K562 (cell line): Measurements from ENCODE around the gene IRF8. TPM values are rescaled to one million over a fixed set of nuclear protein-coding genes. Genes with fewer than 3 reads are reported as not detected.

Experiments used
- ATAC-seq: fragments of 200-7000 bp; cut with Tn5 transposase; 3 replicates; pipeline ENCODE4 v1.9.1; 2020; ENCODE audit warnings: moderate library complexity
- BruUV-seq: library from RNA; stranded (reverse); fragments of 400-500 nt; replicated peaks from 2 replicates; lab custom pipeline; 2021; lab: Mats Ljungman, UMichigan
- CTCF ChIA-PET: fragments of 300-600 bp; formaldehyde crosslinking; extraction: SDS; loops from one replicate; lab custom pipeline; 2021; ENCODE audit warnings: low intra/inter-chr PET ratio; lab: Yijun Ruan, JAX
- POLR2A ChIA-PET: fragments of 300-600, 350-650 bp; sonication (Branson Sonifier 250); formaldehyde crosslinking; extraction: SDS; loops from one replicate; lab custom pipeline; 2021; ENCODE audit warnings: antibody characterized with exemption, inconsistent platforms; lab: Yijun Ruan, JAX
- DNase-seq, 4 experiments: peaks; one replicate each; pipeline versions ENCODE4 v3.0.0 to v3.0.0-alpha.2; 2011 to 2018; ENCODE audit warnings: low spot score in 3 of 4, mixed read lengths in 3 of 4; ENCODE audit errors: extremely low read depth in 1 of 4
- FAIRE-seq: peaks from 2 replicates; lab custom pipeline; 2011; peaks lifted over from hg19 to GRCh38; lab: Jason Lieb, UNC
- H2AFZ ChIP-seq: 2 replicates; pipeline ENCODE4 v1.6.0; 2011; ENCODE audit warnings: low read depth, low read length, control low read depth, inconsistent platforms
- H3K27ac ChIP-seq: fragments of 200-600 bp; 3 replicates; pipeline ENCODE4 v1.8.0; 2011; ENCODE audit warnings: low read depth, mild to moderate bottlenecking, control low read depth, inconsistent platforms, low read length, moderate library complexity, mixed read lengths; ENCODE audit errors: extremely low read depth
- H3K27me3 ChIP-seq, 2 experiments: fragments of 300-600 bp in 1 of 2; 2 replicates in 1 of 2; 3 replicates in 1 of 2; pipeline versions ENCODE4 v1.6.0 to v1.8.0; 2011; ENCODE audit warnings: inconsistent platforms in 2 of 2, low read length in 2 of 2, mild to moderate bottlenecking in 1 of 2, mixed read lengths in 1 of 2, moderate library complexity in 1 of 2; ENCODE audit not compliant: control insufficient read depth in 2 of 2, insufficient read depth in 2 of 2
- H3K36me3 ChIP-seq: fragments of 300-600 bp; 3 replicates; pipeline ENCODE4 v1.8.0; 2011; ENCODE audit warnings: mild to moderate bottlenecking, low read length, inconsistent platforms; ENCODE audit not compliant: control insufficient read depth, insufficient read depth
- H3K4me1 ChIP-seq, 2 experiments: fragments of 200-600 bp in 1 of 2; replicated peaks in 1 of 2; 2 replicates in 1 of 2; 3 replicates in 1 of 2; pipeline versions ENCODE4 v1.5.1 to v1.8.0; 2011; ENCODE audit warnings: inconsistent platforms in 2 of 2, low read length in 2 of 2, mild to moderate bottlenecking in 1 of 2, mixed read lengths in 1 of 2, moderate library complexity in 1 of 2; ENCODE audit not compliant: control insufficient read depth in 2 of 2, insufficient read depth in 2 of 2
- H3K4me2 ChIP-seq: 2 replicates; pipeline ENCODE4 v1.6.1; 2011; ENCODE audit warnings: low read length, control low read depth, inconsistent platforms, mixed read lengths; ENCODE audit not compliant: insufficient read depth
- H3K4me3 ChIP-seq: fragments of 200-600 bp; sonication (generic), shearing (Covaris generic); 2 replicates; pipeline ENCODE4 v1.5.1; 2016; ENCODE audit warnings: control low read depth, inconsistent platforms
- H3K79me2 ChIP-seq: fragments of 200-600 bp; 3 replicates; pipeline ENCODE4 v1.8.0; 2011; ENCODE audit warnings: low read length, inconsistent platforms; ENCODE audit not compliant: control insufficient read depth, insufficient read depth
- H3K9ac ChIP-seq, 2 experiments: 2 replicates each; pipeline versions ENCODE4 v1.6.0 to v1.6.1; 2011; ENCODE audit warnings: low read depth in 2 of 2, low read length in 2 of 2, control low read depth in 1 of 2, inconsistent platforms in 1 of 2, mild to moderate bottlenecking in 1 of 2, mixed read lengths in 1 of 2; ENCODE audit not compliant: insufficient read depth in 1 of 2
- H3K9me1 ChIP-seq: one replicate; pipeline ENCODE4 v1.6.0; 2011; ENCODE audit warnings: inconsistent platforms, mild to moderate bottlenecking, low read length, moderate library complexity; ENCODE audit not compliant: control insufficient read depth, insufficient read depth
- H3K9me3 ChIP-seq: replicated peaks from 2 replicates; pipeline ENCODE4 v1.5.1; 2011; ENCODE audit warnings: low read depth, low read length, inconsistent platforms; ENCODE audit not compliant: control insufficient read depth, insufficient read depth
- H4K20me1 ChIP-seq: replicated peaks from 2 replicates; pipeline ENCODE4 v1.6.1; 2011; ENCODE audit warnings: low read length, inconsistent platforms, mixed read lengths; ENCODE audit not compliant: control insufficient read depth, insufficient read depth
- C11orf30 ChIP-seq: fragments of 450-650 bp; IDR thresholded peaks from 2 replicates; pipeline ENCODE4 v1.6.1; 2016; ENCODE audit warnings: low read depth, mild to moderate bottlenecking
- CEBPB ChIP-seq: fragments of 450-650 bp; IDR thresholded peaks from 2 replicates; pipeline ENCODE4 v1.6.1; 2016; ENCODE audit warnings: missing genetic modification characterization, missing compliant biosample characterization
- CEBPG ChIP-seq, 3 experiments: fragments of 200-800 bp in 1 of 3; sonication (Bioruptor generic) in 1 of 3; sonication (generic) in 1 of 3; formaldehyde crosslinking in 1 of 3; IDR thresholded peaks in 2 of 3; conservative IDR thresholded peaks in 1 of 3; 2 replicates each; pipeline versions ENCODE4 v1.6.1 to v1.8.0; 2016 to 2022; ENCODE audit warnings: missing compliant biosample characterization in 2 of 3, missing genetic modification characterization in 2 of 3, mild to moderate bottlenecking in 1 of 3, missing genetic modification reagents in 1 of 3
- HNRNPUL1 ChIP-seq: fragments of 200-400 bp; formaldehyde crosslinking; IDR thresholded peaks from 2 replicates; pipeline ENCODE4 v1.6.1; 2017; ENCODE audit warnings: low read length
- MAFF ChIP-seq: IDR thresholded peaks from 2 replicates; pipeline ENCODE4 v1.6.1; 2012; ENCODE audit warnings: low read length, improper control_type of control experiment
- MAFG ChIP-seq: fragments of 450-650 bp; conservative IDR thresholded peaks from 2 replicates; pipeline ENCODE4 v1.6.1; 2016; ENCODE audit warnings: missing genetic modification characterization, missing compliant biosample characterization
- MAFK ChIP-seq: IDR thresholded peaks from 2 replicates; pipeline ENCODE4 v1.6.1; 2011; ENCODE audit warnings: low read length, improper control_type of control experiment
- ZNF124 ChIP-seq: sonication (generic); formaldehyde crosslinking; IDR thresholded peaks from 2 replicates; pipeline ENCODE4 v1.8.1; 2022; ENCODE audit warnings: missing genetic modification reagents
- ZNF316 ChIP-seq: fragments of 450-650 bp; IDR thresholded peaks from 2 replicates; pipeline ENCODE4 v1.6.1; 2016
- ZNF609 ChIP-seq: sonication (generic); formaldehyde crosslinking; IDR thresholded peaks from 2 replicates; pipeline ENCODE4 v1.8.1; 2023; ENCODE audit warnings: missing genetic modification reagents, mild to moderate bottlenecking, borderline replicate concordance
- WGBS: fragments of 100-300 bp; shearing (Covaris generic); methylation state at CpG from one replicate; pipeline ENCODE4 v1.1.6; 2016; ENCODE audit warnings: low coverage, mixed read lengths; ENCODE audit not compliant: insufficient coverage; ENCODE audit errors: missing lambda C conversion rate; 5-methylcytosine and 5-hydroxymethylcytosine counted together
- in situ Hi-C: fragments of 300-500 bp; cut with MboI; formaldehyde crosslinking; loops from 4 replicates; pipeline ENCODE4 v1.15.0; 2018; ENCODE audit warnings: inconsistent platforms, mixed read lengths
- intact Hi-C: fragments of 100-400 bp; cut with micrococcal nuclease; formaldehyde crosslinking; loops from 2 replicates; pipeline ENCODE4 v1.14.2; 2022
- polyA plus RNA-seq, 8 experiments: library from polyadenylated mRNA; depleted of rRNA in 4 of 8; stranded (reverse) in 5 of 8; unstranded in 3 of 8; fragments of >200 nt; fragmentation: Nextera tagmentation in 2 of 8; fragmentation: Illumina TruSeq in 1 of 8; extraction: Ambion mirVana in 2 of 8; extraction: Trizol in 1 of 8; gene quantifications; 2 replicates each; pipeline versions ENCODE4 v1.2.1 to v1.2.3, GENCODE V29; 2011 to 2014; ENCODE audit warnings: inconsistent platforms in 1 of 8, missing spikeins in 1 of 8
- total RNA-seq, 7 experiments: library from RNA; depleted of rRNA in 6 of 7; stranded (reverse); fragments of >200 nt in 6 of 7; fragmentation: Illumina TruSeq in 2 of 7; extraction: Trizol in 2 of 7; gene quantifications; 2 replicates each; pipeline versions ENCODE4 v1.2.1 to v1.2.3, GENCODE V29; 2011 to 2021; ENCODE audit warnings: low replicate concordance in 1 of 7

The IRF8 gene
- total and polyA plus RNA-seq, 9 of the 15 experiments (the other 6 are each of a cell fraction or from before 2014, with no cell fraction given) = 0.01 to 0.98 TPM; not detected in 7

GRCh38 chr16:85912211-85912974 is 13.4 kb downstream of the IRF8 start:
- Histone ChIP-seq H3K4me1 (peaks cover 4 to 13% of the 10 kb centered on the region in 2 experiments; a peak in 3 of 5 replicates), H3K9ac (no peak overlapping the region), H3K27ac (no peak overlapping the region), H4K20me1 (peaks cover 5% of the 10 kb centered on the region), H3K4me2 (no peak overlapping the region), H3K27me3 (peaks cover 42 to 87% of the 10 kb centered on the region in 2 experiments), H3K9me3 (no peaks in the 10 kb centered on the region), H3K9me1 (no peaks in the 10 kb centered on the region), H3K4me3 (no peak overlapping the region), H3K79me2 (no peaks in the 10 kb centered on the region), H3K36me3 (no peaks in the 10 kb centered on the region), H2AFZ (no peak overlapping the region)
- FAIRE-seq = no peak
- in situ Hi-C loops = no loop called here
- intact Hi-C loops = no loop called here
- BruUV-seq = no TSS peak
- DNase-seq = no peak
- no peak for ATAC-seq
- peak; percentile 92 for TF ChIP-seq C11orf30
- TF ChIP-seq ZNF316 = peak; percentile 95
- 0 out of 2 replicates have a peak, but pooled peaks have one; percentile 22 for TF ChIP-seq CEBPB
- TF ChIP-seq CEBPG (CRISPR knock-in tag; IDR thresholded peaks at IDR 0.05) = no peak
- TF ChIP-seq CEBPG (tag; conservative IDR thresholded peaks at IDR 0.05 in 1 of 2, IDR thresholded peaks at IDR 0.05 in 1 of 2) = peak; percentile 17 to 28; a peak in 1 of 4 replicates
- peak; percentile 92 for TF ChIP-seq MAFF
- TF ChIP-seq HNRNPUL1 = no peak
- peak; percentile 90 for TF ChIP-seq MAFK
- peak; percentile 93 for TF ChIP-seq MAFG (tag)
- TF ChIP-seq ZNF609 (CRISPR knock-in tag) = no peak
- TF ChIP-seq ZNF124 (CRISPR knock-in tag) = no peak
- WGBS = 2% methylated on average over 13 of the region's 13 CpGs
- POLR2A ChIA-PET = interaction anchor here (0.6 to 1.1 kb wide), 3 partner anchors 10 to 59 kb away, joined by 3 to 4 read pairs (median 3); no protein-coding TSS in a partner anchor
- CTCF ChIA-PET = no interaction called here
